Astrocyte (in vitro differentiated cells and primary cell): Measurements from ENCODE around the gene PRPSAP1.

Source experiments
- EZH2 ChIP-seq: IDR thresholded peaks from 2 replicates; pipeline ENCODE4 v1.6.1; 2012; ENCODE audit warnings: mild to moderate bottlenecking, low read length, inconsistent platforms; ENCODE audit not compliant: insufficient read depth
- TF ChIP-seq, protein P1 (sequence below): IDR thresholded peaks from 2 replicates; pipeline ENCODE4 v1.5.1; 2011; ENCODE audit warnings: low read depth, mild to moderate bottlenecking, inconsistent platforms, low read length, moderate library complexity; ENCODE audit not compliant: insufficient read depth

- TF ChIP-seq, protein P1, sequence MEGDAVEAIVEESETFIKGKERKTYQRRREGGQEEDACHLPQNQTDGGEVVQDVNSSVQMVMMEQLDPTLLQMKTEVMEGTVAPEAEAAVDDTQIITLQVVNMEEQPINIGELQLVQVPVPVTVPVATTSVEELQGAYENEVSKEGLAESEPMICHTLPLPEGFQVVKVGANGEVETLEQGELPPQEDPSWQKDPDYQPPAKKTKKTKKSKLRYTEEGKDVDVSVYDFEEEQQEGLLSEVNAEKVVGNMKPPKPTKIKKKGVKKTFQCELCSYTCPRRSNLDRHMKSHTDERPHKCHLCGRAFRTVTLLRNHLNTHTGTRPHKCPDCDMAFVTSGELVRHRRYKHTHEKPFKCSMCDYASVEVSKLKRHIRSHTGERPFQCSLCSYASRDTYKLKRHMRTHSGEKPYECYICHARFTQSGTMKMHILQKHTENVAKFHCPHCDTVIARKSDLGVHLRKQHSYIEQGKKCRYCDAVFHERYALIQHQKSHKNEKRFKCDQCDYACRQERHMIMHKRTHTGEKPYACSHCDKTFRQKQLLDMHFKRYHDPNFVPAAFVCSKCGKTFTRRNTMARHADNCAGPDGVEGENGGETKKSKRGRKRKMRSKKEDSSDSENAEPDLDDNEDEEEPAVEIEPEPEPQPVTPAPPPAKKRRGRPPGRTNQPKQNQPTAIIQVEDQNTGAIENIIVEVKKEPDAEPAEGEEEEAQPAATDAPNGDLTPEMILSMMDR = no peak
- no peak for TF ChIP-seq EZH2
Measured at GRCh38 chr17:76293106-76293505, 60.6 kb downstream of the PRPSAP1 start.
